ENCODE results near the gene POLN. TPM values are rescaled to one million over a fixed set of nuclear protein-coding genes. Genes with fewer than 3 reads are reported as not detected.

POLN gene
- total and polyA plus RNA-seq, 2 experiments from 2014 or later: 1.7 to 2.0 TPM

- no peak overlapping the region for H3K27ac ChIP-seq
- DNase-seq (ENCODE audit: low spot score): no peak
- H3K27me3 ChIP-seq: no peaks in the 10 kb centered on the region
- TF ChIP-seq EZH2phosphoT487 (IDR thresholded peaks at IDR 0.05; ENCODE audit: low read depth, severe bottlenecking, unreplicated experiment) (no peak), EZH2 (IDR thresholded peaks at IDR 0.05; ENCODE audit: borderline replicate concordance) (no peak), CTCF (IDR thresholded peaks at IDR 0.05; ENCODE audit: poor library complexity) (no peak)
- no peaks in the 10 kb centered on the region for H3K9me3 ChIP-seq (ENCODE audit: low read depth)
- no peaks in the 10 kb centered on the region for H3K9me2 ChIP-seq (replicated peaks; ENCODE audit: insufficient read depth)
- H4K20me1 ChIP-seq (ENCODE audit: insufficient read depth, poor library complexity, severe bottlenecking): no peaks in the 10 kb centered on the region
- WGBS (ENCODE audit: low lambda C conversion rate, missing lambda C conversion rate): 91% methylated on average over 12 of the region's 12 CpGs
- H3K4me3 ChIP-seq: no peak overlapping the region
- no peaks in the 10 kb centered on the region for H3K4me1 ChIP-seq (ENCODE audit: insufficient read depth)
- no peak overlapping the region for H3K4me2 ChIP-seq
- no peaks in the 10 kb centered on the region for H3K79me2 ChIP-seq
- H3K36me3 ChIP-seq (replicated peaks; ENCODE audit: insufficient read depth, low read depth): no peaks in the 10 kb centered on the region
- H2AFZ ChIP-seq: no peak overlapping the region
These were observed 25.9 kb upstream of the POLN start for GRCh38 chr4:2267841-2268240.

GRCh38 chr4:2267320-2267811 is 25.4 kb upstream of the POLN start:
- Histone ChIP-seq H3K27ac (no peak overlapping the region), H3K4me3 (no peak overlapping the region), H3K9me3 (ENCODE audit: low read depth) (no peaks in the 10 kb centered on the region), H3K4me2 (no peak overlapping the region), H4K20me1 (ENCODE audit: insufficient read depth, poor library complexity, severe bottlenecking) (no peaks in the 10 kb centered on the region), H3K79me2 (no peaks in the 10 kb centered on the region), H3K9me2 (replicated peaks; ENCODE audit: insufficient read depth) (no peaks in the 10 kb centered on the region), H3K27me3 (no peaks in the 10 kb centered on the region), H3K36me3 (replicated peaks; ENCODE audit: insufficient read depth, low read depth) (no peaks in the 10 kb centered on the region), H2AFZ (no peak overlapping the region), H3K4me1 (ENCODE audit: insufficient read depth) (no peaks in the 10 kb centered on the region)
- 74% methylated on average over 11 of the region's 18 CpGs for WGBS (ENCODE audit: low lambda C conversion rate, missing lambda C conversion rate)
- DNase-seq (ENCODE audit: low spot score): no peak
- no peak for TF ChIP-seq CTCF (IDR thresholded peaks at IDR 0.05; ENCODE audit: poor library complexity)
- no peak for TF ChIP-seq EZH2phosphoT487 (IDR thresholded peaks at IDR 0.05; ENCODE audit: low read depth, severe bottlenecking, unreplicated experiment)
- no peak for TF ChIP-seq EZH2 (IDR thresholded peaks at IDR 0.05; ENCODE audit: borderline replicate concordance)

- no peak overlapping the region for H3K27ac ChIP-seq
- H3K9me3 ChIP-seq (ENCODE audit: low read depth): no peaks in the 10 kb centered on the region
- H3K4me1 ChIP-seq (ENCODE audit: insufficient read depth): no peaks in the 10 kb centered on the region
- no peaks in the 10 kb centered on the region for H3K79me2 ChIP-seq
- TF ChIP-seq CTCF (IDR thresholded peaks at IDR 0.05; ENCODE audit: poor library complexity) (no peak), EZH2phosphoT487 (IDR thresholded peaks at IDR 0.05; ENCODE audit: low read depth, severe bottlenecking, unreplicated experiment) (no peak), EZH2 (IDR thresholded peaks at IDR 0.05; ENCODE audit: borderline replicate concordance) (no peak)
- H3K36me3 ChIP-seq (replicated peaks; ENCODE audit: insufficient read depth, low read depth): no peaks in the 10 kb centered on the region
- H3K4me2 ChIP-seq: no peak overlapping the region
- H2AFZ ChIP-seq: no peak overlapping the region
- DNase-seq (ENCODE audit: low spot score): no peak
- H3K27me3 ChIP-seq: no peaks in the 10 kb centered on the region
- no peaks in the 10 kb centered on the region for H4K20me1 ChIP-seq (ENCODE audit: insufficient read depth, poor library complexity, severe bottlenecking)
- WGBS (ENCODE audit: low lambda C conversion rate, missing lambda C conversion rate): 89% methylated on average over 5 of the region's 5 CpGs
- no peaks in the 10 kb centered on the region for H3K9me2 ChIP-seq (replicated peaks; ENCODE audit: insufficient read depth)
- H3K4me3 ChIP-seq: no peak overlapping the region
These were observed 24.9 kb upstream of the POLN start for GRCh38 chr4:2266821-2267220.

GRCh38 chr4:2266181-2266580 is 24.3 kb upstream of the POLN start:
- no peak overlapping the region for H3K4me2 ChIP-seq
- no peak overlapping the region for H2AFZ ChIP-seq

More at GRCh38 chr4:2266181-2266580, 24.3 kb upstream of the POLN start:
- H4K20me1 ChIP-seq (ENCODE audit: insufficient read depth, poor library complexity, severe bottlenecking): peaks cover under 1% of the 10 kb centered on the region
- no peak for DNase-seq (ENCODE audit: low spot score)
- H3K79me2 ChIP-seq: peaks cover 3% of the 10 kb centered on the region
- no peaks in the 10 kb centered on the region for H3K27me3 ChIP-seq
- no peaks in the 10 kb centered on the region for H3K9me3 ChIP-seq (ENCODE audit: low read depth)
- no peak overlapping the region for H3K27ac ChIP-seq
- H3K4me3 ChIP-seq: no peak overlapping the region
- H3K9me2 ChIP-seq (replicated peaks; ENCODE audit: insufficient read depth): no peaks in the 10 kb centered on the region
- WGBS (ENCODE audit: low lambda C conversion rate, missing lambda C conversion rate): 64% methylated on average over 8 of the region's 8 CpGs
- H3K36me3 ChIP-seq (replicated peaks; ENCODE audit: insufficient read depth, low read depth): no peaks in the 10 kb centered on the region
- TF ChIP-seq EZH2 (IDR thresholded peaks at IDR 0.05; ENCODE audit: borderline replicate concordance) (no peak), CTCF (IDR thresholded peaks at IDR 0.05; ENCODE audit: poor library complexity) (no peak), EZH2phosphoT487 (IDR thresholded peaks at IDR 0.05; ENCODE audit: low read depth, severe bottlenecking, unreplicated experiment) (no peak)
- H3K4me1 ChIP-seq (ENCODE audit: insufficient read depth): no peaks in the 10 kb centered on the region
